Urothelium cell line (cell line): ENCODE data around the gene CABLES1.

ENCODE experiments used
- DNase-seq: peaks from one replicate; pipeline ENCODE4 v3.0.0; 2011; ENCODE audit warnings: low spot score, mixed read lengths
- FAIRE-seq: peaks from 2 replicates; lab custom pipeline; 2011; peaks lifted over from hg19 to GRCh38; lab: Jason Lieb, UNC

The CABLES1 gene

GRCh38 chr18:23211146-23211545, 75.9 kb downstream of the CABLES1 start:
- DNase-seq, result no peak
- FAIRE-seq, result no peak

- DNase-seq (no peak), FAIRE-seq (no peak)
These were observed 76.9 kb downstream of the CABLES1 start for GRCh38 chr18:23212161-23212560.

GRCh38 chr18:23213200-23213599, 77.9 kb downstream of the CABLES1 start:
- FAIRE-seq, result no peak
- no peak for DNase-seq

- DNase-seq, result no peak
- no peak for FAIRE-seq
These were observed 82.5 kb downstream of the CABLES1 start for GRCh38 chr18:23217781-23218180.

- no peak for FAIRE-seq
These were observed 85.1 kb downstream of the CABLES1 start for GRCh38 chr18:23220355-23220754.

GRCh38 chr18:23223641-23224040, 88.4 kb downstream of the CABLES1 start:
- DNase-seq, result no peak
- no peak for FAIRE-seq

More at GRCh38 chr18:23220355-23220754, 85.1 kb downstream of the CABLES1 start:
- no peak for DNase-seq

- FAIRE-seq (no peak), DNase-seq (no peak)
These were observed 90.2 kb downstream of the CABLES1 start for GRCh38 chr18:23225503-23225902.

GRCh38 chr18:23226391-23226790, 91.1 kb downstream of the CABLES1 start:
- DNase-seq (no peak), FAIRE-seq (no peak)

- peak; percentile 35 for DNase-seq
- FAIRE-seq, result no peak
These were observed 91.8 kb downstream of the CABLES1 start for GRCh38 chr18:23226930-23227725.

- DNase-seq, result no peak
- no peak for FAIRE-seq
These were observed 92.4 kb downstream of the CABLES1 start for GRCh38 chr18:23227726-23228070.

- FAIRE-seq, result no peak
These were observed 93.1 kb downstream of the CABLES1 start for GRCh38 chr18:23228102-23229061.

GRCh38 chr18:23229472-23229871, 94.2 kb downstream of the CABLES1 start:
- no peak for DNase-seq

More at GRCh38 chr18:23228102-23229061, 93.1 kb downstream of the CABLES1 start:
- no peak for DNase-seq

GRCh38 chr18:23230686-23231085, 95.4 kb downstream of the CABLES1 start:
- no peak for FAIRE-seq
- no peak for DNase-seq

More at GRCh38 chr18:23229472-23229871, 94.2 kb downstream of the CABLES1 start:
- FAIRE-seq, result no peak

GRCh38 chr18:23231340-23232021, 96.2 kb downstream of the CABLES1 start:
- FAIRE-seq (no peak), DNase-seq (peak; percentile 55)

- FAIRE-seq (no peak), DNase-seq (no peak)
These were observed 97.0 kb downstream of the CABLES1 start for GRCh38 chr18:23232331-23232730.

- DNase-seq (no peak), FAIRE-seq (no peak)
These were observed 99.3 kb downstream of the CABLES1 start for GRCh38 chr18:23234619-23235018.

- DNase-seq (no peak), FAIRE-seq (no peak)
These were observed 100.1 kb downstream of the CABLES1 start for GRCh38 chr18:23235336-23235735.

GRCh38 chr18:23235860-23236259, 100.6 kb downstream of the CABLES1 start:
- FAIRE-seq, result no peak
- no peak for DNase-seq

- DNase-seq (no peak), FAIRE-seq (no peak)
These were observed 101.7 kb downstream of the CABLES1 start for GRCh38 chr18:23236876-23237468.

GRCh38 chr18:23237524-23238151, 102.4 kb downstream of the CABLES1 start:
- FAIRE-seq, result no peak
- DNase-seq, result peak; percentile 57
